Caco-2 (cell line): ENCODE data around the gene NOP14. TPM values are rescaled to one million over a fixed set of nuclear protein-coding genes. Genes with fewer than 3 reads are reported as not detected.

Experiments
- BruUV-seq: library from RNA; stranded (reverse); fragments of 400-500 nt; replicated peaks from 2 replicates; lab custom pipeline; 2021; lab: Mats Ljungman, UMichigan
- CTCF ChIA-PET: fragments of 300-600 bp; sonication (Branson Sonifier 250); formaldehyde crosslinking; loops from one replicate; lab custom pipeline; 2022; ENCODE audit warnings: antibody characterized with exemption; lab: Charles Lee
- POLR2A ChIA-PET: fragments of 300-600 bp; sonication (Branson Sonifier 250); formaldehyde crosslinking; loops from one replicate; lab custom pipeline; 2022; ENCODE audit warnings: antibody characterized with exemption; lab: Charles Lee
- DNase-seq, 2 experiments: peaks; one replicate each; pipeline versions ENCODE4 v3.0.0 to v3.0.0-alpha.2; 2020 to 2022
- H3K27me3 ChIP-seq: replicated peaks from 2 replicates; pipeline ENCODE4 v1.6.0; 2011; ENCODE audit warnings: low read length; ENCODE audit not compliant: control insufficient read depth, insufficient read depth
- H3K36me3 ChIP-seq: 2 replicates; pipeline ENCODE4 v1.5.1; 2011; ENCODE audit warnings: low read length; ENCODE audit not compliant: control insufficient read depth, insufficient read depth
- H3K4me1 ChIP-seq: fragments of 250-450 bp; sonication (Bioruptor Pico); 2 replicates; pipeline ENCODE4 v1.5.1; 2020; ENCODE audit warnings: mild to moderate bottlenecking
- H3K4me3 ChIP-seq: 2 replicates; pipeline ENCODE4 v1.5.1; 2011; ENCODE audit warnings: low read depth, mild to moderate bottlenecking, control low read depth, low read length
- H3K9me3 ChIP-seq: fragments of 250-450 bp; sonication (Bioruptor Pico); 2 replicates; pipeline ENCODE4 v1.5.1; 2020; ENCODE audit warnings: mild to moderate bottlenecking, moderate library complexity
- H3K27ac Mint-ChIP-seq: one replicate; pipeline ENCODE4 v1.8.0; 2022; ENCODE audit warnings: mixed read lengths; ENCODE audit not compliant: unreplicated experiment
- H3K27me3 Mint-ChIP-seq: one replicate; pipeline ENCODE4 v1.8.0; 2022; ENCODE audit warnings: mixed read lengths; ENCODE audit not compliant: insufficient read depth, unreplicated experiment
- H3K36me3 Mint-ChIP-seq: one replicate; pipeline ENCODE4 v1.8.0; 2022; ENCODE audit warnings: mild to moderate bottlenecking, mixed read lengths; ENCODE audit not compliant: insufficient read depth, unreplicated experiment
- H3K4me1 Mint-ChIP-seq: one replicate; pipeline ENCODE4 v1.8.0; 2022; ENCODE audit warnings: low read depth, mixed read lengths; ENCODE audit not compliant: unreplicated experiment
- H3K4me3 Mint-ChIP-seq: one replicate; pipeline ENCODE4 v1.8.0; 2022; ENCODE audit warnings: mild to moderate bottlenecking, moderate library complexity, mixed read lengths; ENCODE audit not compliant: unreplicated experiment
- H3K9me3 Mint-ChIP-seq: one replicate; pipeline ENCODE4 v1.8.0; 2022; ENCODE audit warnings: mixed read lengths; ENCODE audit not compliant: unreplicated experiment
- CTCF ChIP-seq, 2 experiments: fragments of 200-600 bp in 1 of 2; IDR thresholded peaks; 1 replicate in 1 of 2; 2 replicates in 1 of 2; pipeline versions ENCODE4 v1.5.1 to v1.8.0; 2011 to 2022; ENCODE audit warnings: antibody characterized with exemption in 1 of 2, control low read depth in 1 of 2, inconsistent platforms in 1 of 2, low read depth in 1 of 2, low read length in 1 of 2, mild to moderate bottlenecking in 1 of 2, moderate library complexity in 1 of 2; ENCODE audit not compliant: insufficient read depth in 1 of 2, severe bottlenecking in 1 of 2, unreplicated experiment in 1 of 2
- intact Hi-C: fragments of 100-400 bp; cut with micrococcal nuclease; formaldehyde crosslinking; loops from one replicate; pipeline ENCODE4 v1.10.0; 2022; ENCODE audit not compliant: unreplicated experiment
- total RNA-seq: library from RNA; stranded (reverse); gene quantifications from 2 replicates; pipeline ENCODE4 v1.2.3, GENCODE V29; 2022

Gene NOP14
- total RNA-seq, 1 experiment from 2014 or later = 55.2 TPM

GRCh38 chr4:3007724-3008123 is 44.5 kb upstream of the NOP14 start:
- H3K9me3 Mint-ChIP-seq = no peaks in the 10 kb centered on the region
- H3K4me3 Mint-ChIP-seq = no peak overlapping the region
- Histone ChIP-seq H3K9me3 (no peaks in the 10 kb centered on the region), H3K36me3 (no peaks in the 10 kb centered on the region), H3K4me1 (no peaks in the 10 kb centered on the region), H3K27me3 (no peaks in the 10 kb centered on the region), H3K4me3 (no peak overlapping the region)
- no peak overlapping the region for H3K27ac Mint-ChIP-seq
- no peaks in the 10 kb centered on the region for H3K36me3 Mint-ChIP-seq
- intact Hi-C loops = no loop called here
- BruUV-seq = no TSS peak
- no peaks in the 10 kb centered on the region for H3K27me3 Mint-ChIP-seq
- POLR2A ChIA-PET = no interaction called here
- no peak for DNase-seq
- H3K4me1 Mint-ChIP-seq = no peaks in the 10 kb centered on the region
- TF ChIP-seq CTCF (IDR thresholded peaks at IDR 0.05; ENCODE audit: insufficient read depth in 1 of 2, low read depth in 1 of 2, low read length in 1 of 2, severe bottlenecking in 1 of 2, unreplicated experiment in 1 of 2) = no peak
- CTCF ChIA-PET = no interaction called here

GRCh38 chr4:2996415-2996814 is 33.2 kb upstream of the NOP14 start:
- Mint-ChIP-seq H3K36me3 (no peaks in the 10 kb centered on the region), H3K9me3 (no peaks in the 10 kb centered on the region), H3K27ac (no peak overlapping the region), H3K27me3 (no peaks in the 10 kb centered on the region), H3K4me3 (no peak overlapping the region), H3K4me1 (peaks cover 8% of the 10 kb centered on the region)
- ChIA-PET CTCF (no interaction called here), POLR2A (no interaction called here)
- H3K27me3 ChIP-seq = no peaks in the 10 kb centered on the region
- BruUV-seq = no TSS peak
- TF ChIP-seq CTCF (IDR thresholded peaks at IDR 0.05; ENCODE audit: insufficient read depth in 1 of 2, low read depth in 1 of 2, low read length in 1 of 2, severe bottlenecking in 1 of 2, unreplicated experiment in 1 of 2) = no peak
- H3K36me3 ChIP-seq = no peaks in the 10 kb centered on the region
- no peaks in the 10 kb centered on the region for H3K4me1 ChIP-seq
- H3K4me3 ChIP-seq = no peak overlapping the region
- intact Hi-C loops = no loop called here
- no peak for DNase-seq
- no peaks in the 10 kb centered on the region for H3K9me3 ChIP-seq

- no peak overlapping the region for H3K4me3 ChIP-seq
- no TSS peak for BruUV-seq
- Mint-ChIP-seq H3K27me3 (no peaks in the 10 kb centered on the region), H3K9me3 (no peaks in the 10 kb centered on the region), H3K4me3 (no peak overlapping the region), H3K27ac (no peak overlapping the region), H3K36me3 (no peaks in the 10 kb centered on the region), H3K4me1 (peaks cover 8% of the 10 kb centered on the region)
- no peaks in the 10 kb centered on the region for H3K27me3 ChIP-seq
- no peaks in the 10 kb centered on the region for H3K9me3 ChIP-seq
- TF ChIP-seq CTCF (IDR thresholded peaks at IDR 0.05; ENCODE audit: insufficient read depth in 1 of 2, low read depth in 1 of 2, low read length in 1 of 2, severe bottlenecking in 1 of 2, unreplicated experiment in 1 of 2) = no peak
- no peak for DNase-seq
- H3K4me1 ChIP-seq = no peaks in the 10 kb centered on the region
- ChIA-PET POLR2A (no interaction called here), CTCF (interaction anchor here (0.7 kb wide), 1 partner anchor 39 kb away, joined by 3 read pairs; no protein-coding TSS in a partner anchor)
- no peaks in the 10 kb centered on the region for H3K36me3 ChIP-seq
- intact Hi-C loops = no loop called here
Measured at GRCh38 chr4:2995546-2996265, 32.5 kb upstream of the NOP14 start.
